SK-N-SH treated with all-trans-retinoic acid at 6 μM for 48 hours (cell line): ENCODE results near the gene RGS8.

Experiments
- ATAC-seq: fragments of 200-7000 bp; cut with Tn5 transposase; 3 replicates; pipeline ENCODE4 v1.9.1; 2020; ENCODE audit warnings: mild to moderate bottlenecking, moderate library complexity
- ARNTL ChIP-seq: fragments of 450-650 bp; formaldehyde crosslinking; IDR thresholded peaks from 2 replicates; pipeline ENCODE4 v1.5.0; 2020; ENCODE audit warnings: low read depth, mild to moderate bottlenecking, moderate library complexity, borderline replicate concordance
- CSRNP3 ChIP-seq: fragments of 250-450 bp; sonication (Bioruptor Pico); IDR thresholded peaks from 2 replicates; pipeline ENCODE4 v1.5.1; 2021; ENCODE audit warnings: mild to moderate bottlenecking, moderate library complexity
- ESRRG ChIP-seq: fragments of 250-450 bp; sonication (Bioruptor Pico); IDR thresholded peaks from 2 replicates; pipeline ENCODE4 v1.6.1; 2021; ENCODE audit warnings: mild to moderate bottlenecking
- OSR1 ChIP-seq: fragments of 250-450 bp; sonication (Bioruptor Pico); IDR thresholded peaks from 2 replicates; pipeline ENCODE4 v1.8.0; 2022; ENCODE audit warnings: moderate library complexity, mild to moderate bottlenecking, inconsistent platforms
- PPARA ChIP-seq: fragments of 250-450 bp; sonication (Bioruptor Pico); IDR thresholded peaks from 2 replicates; pipeline ENCODE4 v1.5.0; 2020; ENCODE audit warnings: mild to moderate bottlenecking, borderline replicate concordance
- SNAI2 ChIP-seq: fragments of 250-450 bp; sonication (Bioruptor Pico); IDR thresholded peaks from 2 replicates; pipeline ENCODE4 v1.5.0; 2020; ENCODE audit warnings: mild to moderate bottlenecking, moderate library complexity
- TCF4 ChIP-seq: fragments of 250-450 bp; sonication (Bioruptor Pico); IDR thresholded peaks from 2 replicates; pipeline ENCODE4 v1.8.0; 2021; ENCODE audit warnings: mild to moderate bottlenecking, moderate library complexity, borderline replicate concordance
- TSHZ2 ChIP-seq: fragments of 250-450 bp; sonication (Bioruptor Pico); IDR thresholded peaks from 2 replicates; pipeline ENCODE4 v1.5.0; 2020; ENCODE audit warnings: mild to moderate bottlenecking, moderate library complexity
- ZC3H10 ChIP-seq: fragments of 250-450 bp; sonication (Bioruptor Pico); IDR thresholded peaks from 2 replicates; pipeline ENCODE4 v1.5.1; 2021; ENCODE audit warnings: mild to moderate bottlenecking, moderate library complexity
- ZFP3 ChIP-seq: fragments of 250-450 bp; sonication (Bioruptor Pico); IDR thresholded peaks from 2 replicates; pipeline ENCODE4 v1.5.0; 2020; ENCODE audit warnings: mild to moderate bottlenecking, moderate library complexity
- ZFP30 ChIP-seq: fragments of 450-650 bp; formaldehyde crosslinking; IDR thresholded peaks from 2 replicates; pipeline ENCODE4 v1.5.0; 2022; ENCODE audit warnings: mild to moderate bottlenecking, moderate library complexity
- ZNF565 ChIP-seq: fragments of 450-650 bp; formaldehyde crosslinking; conservative IDR thresholded peaks from 2 replicates; pipeline ENCODE4 v1.5.0; 2020; ENCODE audit warnings: low read depth, mild to moderate bottlenecking, moderate library complexity
- ZNF70 ChIP-seq: fragments of 450-650 bp; formaldehyde crosslinking; IDR thresholded peaks from 2 replicates; pipeline ENCODE4 v1.5.0; 2020; ENCODE audit warnings: mild to moderate bottlenecking, moderate library complexity
- TF ChIP-seq, protein P1 (sequence below): fragments of 250-450 bp; sonication (Bioruptor Pico); IDR thresholded peaks from 2 replicates; pipeline ENCODE4 v1.5.1; 2020; ENCODE audit warnings: low read depth, mild to moderate bottlenecking, moderate library complexity
- TF ChIP-seq, protein P2 (sequence below): fragments of 250-450 bp; sonication (Bioruptor Pico); IDR thresholded peaks from 2 replicates; pipeline ENCODE4 v1.8.0; 2021; ENCODE audit warnings: low read depth, mild to moderate bottlenecking, moderate library complexity, borderline replicate concordance
- TF ChIP-seq, protein P3 (sequence below): fragments of 250-450 bp; sonication (Bioruptor Pico); IDR thresholded peaks from 2 replicates; pipeline ENCODE4 v1.8.0; 2020; ENCODE audit warnings: mild to moderate bottlenecking, moderate library complexity, borderline replicate concordance

Gene RGS8

DNA sequence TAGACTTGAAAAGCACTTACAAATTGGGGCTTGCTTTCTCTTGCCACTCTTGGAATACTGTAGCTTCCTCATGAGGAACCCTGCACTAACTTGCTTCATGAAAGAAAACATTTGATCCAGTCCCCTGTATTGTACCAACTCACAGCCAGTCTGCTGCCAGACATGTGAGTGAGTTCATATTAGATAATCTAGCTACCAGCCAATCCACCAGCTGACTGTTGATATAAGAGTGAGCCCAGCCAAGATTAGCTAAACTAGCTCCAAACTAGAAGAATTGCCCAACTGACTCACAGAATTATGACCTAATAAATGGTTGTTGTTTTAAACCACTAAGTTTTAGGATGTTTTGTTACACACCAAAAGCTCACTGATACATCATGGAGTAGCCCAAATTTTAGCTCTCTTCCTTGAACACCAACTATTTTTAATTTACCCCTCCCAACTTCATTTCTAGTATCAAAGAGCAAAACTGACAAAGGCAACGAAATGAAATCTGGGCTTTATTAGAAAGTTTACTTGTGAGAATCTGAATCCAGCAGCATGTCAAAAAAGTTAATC lies 6.6 kb upstream of the RGS8 start:
- no peak for ATAC-seq
- no peak for TF ChIP-seq OSR1 (CRISPR knock-in tag)
- TF ChIP-seq ESRRG (CRISPR knock-in tag): no peak
- no peak for TF ChIP-seq CSRNP3 (CRISPR knock-in tag)
- no peak for TF ChIP-seq SNAI2 (CRISPR knock-in tag)

DNA sequence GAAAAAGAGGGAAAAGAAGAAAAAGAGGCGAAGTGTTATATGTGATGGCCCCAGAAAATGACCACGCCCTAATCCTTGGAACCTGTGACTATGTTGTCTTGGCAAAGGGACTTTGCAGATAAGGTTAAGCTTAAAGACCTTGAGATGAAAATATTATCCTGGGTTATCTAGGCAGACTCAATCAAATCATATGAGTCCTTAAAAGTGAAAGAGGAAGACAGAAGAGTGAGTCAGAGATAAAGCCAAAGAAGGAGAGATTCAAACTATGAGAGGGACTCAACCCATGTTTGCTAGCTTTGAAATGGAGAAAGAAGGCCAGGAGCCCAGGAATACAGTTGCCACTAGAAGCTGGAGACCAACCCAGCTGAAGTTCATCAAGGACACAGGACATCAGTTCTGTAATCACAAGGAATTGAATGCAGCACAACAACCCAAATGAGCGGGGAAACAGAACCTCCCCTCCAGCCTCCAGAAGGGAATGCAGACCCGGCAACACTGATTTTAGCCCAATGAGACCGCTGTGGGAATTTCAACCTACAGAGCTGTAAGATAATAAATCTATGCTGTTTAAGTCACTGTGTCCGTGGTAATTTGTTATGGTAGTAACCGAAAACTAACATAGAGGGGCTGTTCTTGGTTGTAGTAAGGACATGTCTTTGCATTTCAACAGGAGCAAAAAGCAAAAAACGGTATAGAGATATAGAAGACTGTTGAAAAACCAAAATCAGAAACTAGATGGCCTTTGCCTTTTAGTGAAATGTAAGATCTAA lies 4.2 kb upstream of the RGS8 start:
- ATAC-seq: no peak
- TF ChIP-seq OSR1 (CRISPR knock-in tag) (no peak), ZC3H10 (no peak), TCF4 (CRISPR knock-in tag) (no peak), ZNF70 (CRISPR knock-in tag) (no peak), ZFP30 (no peak), TSHZ2 (CRISPR knock-in tag) (no peak), ARNTL (CRISPR knock-in tag) (no peak), ZNF565 (CRISPR knock-in tag) (no peak), SNAI2 (CRISPR knock-in tag) (no peak), ZFP3 (CRISPR knock-in tag) (no peak)
- TF ChIP-seq, protein P1, sequence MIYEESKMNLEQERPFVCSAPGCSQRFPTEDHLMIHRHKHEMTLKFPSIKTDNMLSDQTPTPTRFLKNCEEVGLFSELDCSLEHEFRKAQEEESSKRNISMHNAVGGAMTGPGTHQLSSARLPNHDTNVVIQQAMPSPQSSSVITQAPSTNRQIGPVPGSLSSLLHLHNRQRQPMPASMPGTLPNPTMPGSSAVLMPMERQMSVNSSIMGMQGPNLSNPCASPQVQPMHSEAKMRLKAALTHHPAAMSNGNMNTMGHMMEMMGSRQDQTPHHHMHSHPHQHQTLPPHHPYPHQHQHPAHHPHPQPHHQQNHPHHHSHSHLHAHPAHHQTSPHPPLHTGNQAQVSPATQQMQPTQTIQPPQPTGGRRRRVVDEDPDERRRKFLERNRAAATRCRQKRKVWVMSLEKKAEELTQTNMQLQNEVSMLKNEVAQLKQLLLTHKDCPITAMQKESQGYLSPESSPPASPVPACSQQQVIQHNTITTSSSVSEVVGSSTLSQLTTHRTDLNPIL (CRISPR knock-in tag): no peak
- TF ChIP-seq, protein P2, sequence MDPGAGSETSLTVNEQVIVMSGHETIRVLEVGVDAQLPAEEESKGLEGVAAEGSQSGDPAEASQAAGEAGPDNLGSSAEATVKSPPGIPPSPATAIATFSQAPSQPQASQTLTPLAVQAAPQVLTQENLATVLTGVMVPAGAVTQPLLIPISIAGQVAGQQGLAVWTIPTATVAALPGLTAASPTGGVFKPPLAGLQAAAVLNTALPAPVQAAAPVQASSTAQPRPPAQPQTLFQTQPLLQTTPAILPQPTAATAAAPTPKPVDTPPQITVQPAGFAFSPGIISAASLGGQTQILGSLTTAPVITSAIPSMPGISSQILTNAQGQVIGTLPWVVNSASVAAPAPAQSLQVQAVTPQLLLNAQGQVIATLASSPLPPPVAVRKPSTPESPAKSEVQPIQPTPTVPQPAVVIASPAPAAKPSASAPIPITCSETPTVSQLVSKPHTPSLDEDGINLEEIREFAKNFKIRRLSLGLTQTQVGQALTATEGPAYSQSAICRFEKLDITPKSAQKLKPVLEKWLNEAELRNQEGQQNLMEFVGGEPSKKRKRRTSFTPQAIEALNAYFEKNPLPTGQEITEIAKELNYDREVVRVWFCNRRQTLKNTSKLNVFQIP (CRISPR knock-in tag): no peak

DNA sequence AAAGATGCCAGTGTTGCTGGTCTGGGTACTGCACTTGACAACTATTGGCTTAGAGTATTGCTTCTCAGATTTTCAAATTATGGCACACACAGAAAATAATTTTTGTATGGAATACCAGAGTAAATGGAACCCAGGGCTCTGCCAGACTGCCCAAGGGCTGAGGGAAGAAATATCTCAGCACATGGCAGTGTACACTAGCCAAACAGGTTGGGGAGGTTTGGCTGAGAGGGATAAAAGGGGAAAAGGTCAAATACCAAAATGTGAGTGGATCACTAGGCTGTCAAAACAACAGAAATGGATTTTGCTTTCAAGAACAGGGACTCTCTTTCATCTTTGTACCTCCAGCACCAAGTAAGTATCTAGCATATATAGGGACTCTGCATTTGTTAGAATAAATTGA lies 3.0 kb upstream of the RGS8 start:
- ATAC-seq: no peak
- TF ChIP-seq PPARA (CRISPR knock-in tag): no peak
- no peak for TF ChIP-seq ZNF565 (CRISPR knock-in tag)
- no peak for TF ChIP-seq CSRNP3 (CRISPR knock-in tag)
- no peak for TF ChIP-seq ZFP3 (CRISPR knock-in tag)
- TF ChIP-seq ARNTL (CRISPR knock-in tag): no peak
- TF ChIP-seq, protein P3, sequence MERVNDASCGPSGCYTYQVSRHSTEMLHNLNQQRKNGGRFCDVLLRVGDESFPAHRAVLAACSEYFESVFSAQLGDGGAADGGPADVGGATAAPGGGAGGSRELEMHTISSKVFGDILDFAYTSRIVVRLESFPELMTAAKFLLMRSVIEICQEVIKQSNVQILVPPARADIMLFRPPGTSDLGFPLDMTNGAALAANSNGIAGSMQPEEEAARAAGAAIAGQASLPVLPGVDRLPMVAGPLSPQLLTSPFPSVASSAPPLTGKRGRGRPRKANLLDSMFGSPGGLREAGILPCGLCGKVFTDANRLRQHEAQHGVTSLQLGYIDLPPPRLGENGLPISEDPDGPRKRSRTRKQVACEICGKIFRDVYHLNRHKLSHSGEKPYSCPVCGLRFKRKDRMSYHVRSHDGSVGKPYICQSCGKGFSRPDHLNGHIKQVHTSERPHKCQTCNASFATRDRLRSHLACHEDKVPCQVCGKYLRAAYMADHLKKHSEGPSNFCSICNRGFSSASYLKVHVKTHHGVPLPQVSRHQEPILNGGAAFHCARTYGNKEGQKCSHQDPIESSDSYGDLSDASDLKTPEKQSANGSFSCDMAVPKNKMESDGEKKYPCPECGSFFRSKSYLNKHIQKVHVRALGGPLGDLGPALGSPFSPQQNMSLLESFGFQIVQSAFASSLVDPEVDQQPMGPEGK (CRISPR knock-in tag): no peak
